Measurements from ENCODE around the gene ZC2HC1B. TPM values are rescaled to one million over a fixed set of nuclear protein-coding genes. Genes with fewer than 3 reads are reported as not detected.

The ZC2HC1B gene
- total and polyA plus RNA-seq, 9 of the 15 experiments (the other 6 are each of a cell fraction or from before 2014, with no cell fraction given), result not detected

- POLR2A ChIA-PET, result interaction anchor here (0.8 kb wide), 1 partner anchor 511 kb away, joined by 3 read pairs; no protein-coding TSS in a partner anchor
- Histone ChIP-seq H3K4me1 (replicated peaks in 1 of 2; ENCODE audit: control insufficient read depth in 2 of 2, insufficient read depth in 2 of 2, low read length in 2 of 2) (peaks cover 0 to 30% of the 10 kb centered on the region in 2 experiments; a peak in 4 of 5 replicates), H3K79me2 (ENCODE audit: control insufficient read depth, insufficient read depth, low read length) (no peaks in the 10 kb centered on the region), H2AFZ (ENCODE audit: low read depth, low read length) (0 out of 2 replicates have a peak overlapping the region, but pooled peaks have one; percentile 19), H3K27ac (ENCODE audit: extremely low read depth, low read depth, low read length) (no peak overlapping the region), H3K4me3 (no peak overlapping the region), H3K27me3 (ENCODE audit: control insufficient read depth in 2 of 2, insufficient read depth in 2 of 2, low read length in 2 of 2) (no peaks in the 10 kb centered on the region), H3K4me2 (ENCODE audit: insufficient read depth, low read length) (no peak overlapping the region), H3K36me3 (ENCODE audit: control insufficient read depth, insufficient read depth, low read length) (peaks cover 9% of the 10 kb centered on the region; the same call in 2 of the 3 replicates), H4K20me1 (replicated peaks; ENCODE audit: control insufficient read depth, insufficient read depth, low read length) (no peaks in the 10 kb centered on the region), H3K9me1 (ENCODE audit: control insufficient read depth, insufficient read depth, low read length) (no peaks in the 10 kb centered on the region), H3K9ac (ENCODE audit: insufficient read depth in 1 of 2, low read depth in 2 of 2, low read length in 2 of 2) (no peak overlapping the region), H3K9me3 (replicated peaks; ENCODE audit: control insufficient read depth, insufficient read depth, low read depth, low read length) (no peaks in the 10 kb centered on the region)
- CTCF ChIA-PET (ENCODE audit: low intra/inter-chr PET ratio), result no interaction called here
- intact Hi-C loops (cut with micrococcal nuclease), result no loop called here
- no peak for ATAC-seq
- WGBS (ENCODE audit: insufficient coverage, low coverage, missing lambda C conversion rate), result 7% methylated on average over 2 of the region's 2 CpGs
- in situ Hi-C loops (cut with MboI), result no loop called here
- DNase-seq (ENCODE audit: extremely low read depth in 1 of 4, low spot score in 3 of 4), result peak in 1 of 4 experiments; percentile 32
- BruUV-seq (replicated peaks), result no TSS peak
- no peak for FAIRE-seq
- TF ChIP-seq CBFA2T3 (IDR thresholded peaks at IDR 0.05), result peak; percentile 59
- TF ChIP-seq SAFB (IDR thresholded peaks at IDR 0.05; ENCODE audit: borderline replicate concordance, low read depth, low read length), result no peak
- TF ChIP-seq KLF6 (CRISPR knock-in tag; IDR thresholded peaks at IDR 0.05; ENCODE audit: borderline replicate concordance), result no peak
- 0 out of 2 replicates have a peak, but pooled peaks have one; percentile 15 for TF ChIP-seq SMAD4 (CRISPR knock-in tag; conservative IDR thresholded peaks at IDR 0.05)
- TF ChIP-seq RBM22 (IDR thresholded peaks at IDR 0.05; ENCODE audit: low read depth, low read length, poor library complexity, severe bottlenecking), result no peak
- TF ChIP-seq TFE3 (CRISPR knock-in tag; IDR thresholded peaks at IDR 0.05), result 0 out of 2 replicates have a peak, but pooled peaks have one; percentile 1
- TF ChIP-seq, protein P1, sequence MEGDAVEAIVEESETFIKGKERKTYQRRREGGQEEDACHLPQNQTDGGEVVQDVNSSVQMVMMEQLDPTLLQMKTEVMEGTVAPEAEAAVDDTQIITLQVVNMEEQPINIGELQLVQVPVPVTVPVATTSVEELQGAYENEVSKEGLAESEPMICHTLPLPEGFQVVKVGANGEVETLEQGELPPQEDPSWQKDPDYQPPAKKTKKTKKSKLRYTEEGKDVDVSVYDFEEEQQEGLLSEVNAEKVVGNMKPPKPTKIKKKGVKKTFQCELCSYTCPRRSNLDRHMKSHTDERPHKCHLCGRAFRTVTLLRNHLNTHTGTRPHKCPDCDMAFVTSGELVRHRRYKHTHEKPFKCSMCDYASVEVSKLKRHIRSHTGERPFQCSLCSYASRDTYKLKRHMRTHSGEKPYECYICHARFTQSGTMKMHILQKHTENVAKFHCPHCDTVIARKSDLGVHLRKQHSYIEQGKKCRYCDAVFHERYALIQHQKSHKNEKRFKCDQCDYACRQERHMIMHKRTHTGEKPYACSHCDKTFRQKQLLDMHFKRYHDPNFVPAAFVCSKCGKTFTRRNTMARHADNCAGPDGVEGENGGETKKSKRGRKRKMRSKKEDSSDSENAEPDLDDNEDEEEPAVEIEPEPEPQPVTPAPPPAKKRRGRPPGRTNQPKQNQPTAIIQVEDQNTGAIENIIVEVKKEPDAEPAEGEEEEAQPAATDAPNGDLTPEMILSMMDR (IDR thresholded peaks at IDR 0.05 in 2 of 3, conservative IDR thresholded peaks at IDR 0.05 in 1 of 3; ENCODE audit: insufficient read depth in 2 of 3, low read depth in 1 of 3, low read length in 3 of 3), result no peak
- TF ChIP-seq HNRNPUL1 (IDR thresholded peaks at IDR 0.05; ENCODE audit: low read length), result no peak
- no peak for TF ChIP-seq TGIF2 (CRISPR knock-in tag; IDR thresholded peaks at IDR 0.05)
- peak; percentile 33; the same call in 1 of the 2 replicates for TF ChIP-seq ZNF311 (CRISPR knock-in tag; IDR thresholded peaks at IDR 0.05)
- TF ChIP-seq GATA2 (CRISPR knock-in tag; IDR thresholded peaks at IDR 0.05), result 0 out of 2 replicates have a peak, but pooled peaks have one; percentile 24
- no peak for TF ChIP-seq SMAD1 (IDR thresholded peaks at IDR 0.05; ENCODE audit: low read depth, low read length, partially characterized antibody)
- TF ChIP-seq ZFP36 (IDR thresholded peaks at IDR 0.05; ENCODE audit: low read depth, low read length, partially characterized antibody), result no peak
- peak; percentile 55; the same call in 1 of the 2 replicates for TF ChIP-seq TEAD4 (IDR thresholded peaks at IDR 0.05; ENCODE audit: low read length)
- no peak for TF ChIP-seq TEAD4 (CRISPR knock-in tag; IDR thresholded peaks at IDR 0.05; ENCODE audit: borderline replicate concordance)
- 0 out of 2 replicates have a peak, but pooled peaks have one; percentile 16 for TF ChIP-seq POLR2AphosphoS5 (IDR thresholded peaks at IDR 0.05; ENCODE audit: control insufficient read depth, insufficient read depth, low read depth, low read length)
- TF ChIP-seq CBFA2T2 (conservative IDR thresholded peaks at IDR 0.05), result 0 out of 2 replicates have a peak, but pooled peaks have one; percentile 31
- no peak for TF ChIP-seq DMBX1 (CRISPR knock-in tag; IDR thresholded peaks at IDR 0.05; ENCODE audit: borderline replicate concordance)
- 0 out of 2 replicates have a peak, but pooled peaks have one; percentile 13 for TF ChIP-seq ZNF316 (IDR thresholded peaks at IDR 0.05)
- TF ChIP-seq TCF3 (CRISPR knock-in tag; IDR thresholded peaks at IDR 0.05), result 0 out of 2 replicates have a peak, but pooled peaks have one; percentile 21
Measured at GRCh38 chr6:143969077-143969476, 104.8 kb downstream of the ZC2HC1B start.

All from K562 (cell line).